Ureter (tissue), 1 donor: ENCODE results near the gene TM4SF1. TPM values are rescaled to one million over a fixed set of nuclear protein-coding genes. Genes with fewer than 3 reads are reported as not detected.

Experiments used
- DNase-seq: peaks from one replicate; pipeline ENCODE4 v3.0.0-alpha.2; 2020; ENCODE audit warnings: low spot score
- total RNA-seq: library from RNA; stranded (reverse); gene quantifications from one replicate; pipeline ENCODE4 v1.2.4, GENCODE V29; 2023
- donor health status: DM: yes; HTN: yes; CAD: no.

TM4SF1 gene
- total RNA-seq, 1 donor from 2014 or later = 58.1 TPM

DNA sequence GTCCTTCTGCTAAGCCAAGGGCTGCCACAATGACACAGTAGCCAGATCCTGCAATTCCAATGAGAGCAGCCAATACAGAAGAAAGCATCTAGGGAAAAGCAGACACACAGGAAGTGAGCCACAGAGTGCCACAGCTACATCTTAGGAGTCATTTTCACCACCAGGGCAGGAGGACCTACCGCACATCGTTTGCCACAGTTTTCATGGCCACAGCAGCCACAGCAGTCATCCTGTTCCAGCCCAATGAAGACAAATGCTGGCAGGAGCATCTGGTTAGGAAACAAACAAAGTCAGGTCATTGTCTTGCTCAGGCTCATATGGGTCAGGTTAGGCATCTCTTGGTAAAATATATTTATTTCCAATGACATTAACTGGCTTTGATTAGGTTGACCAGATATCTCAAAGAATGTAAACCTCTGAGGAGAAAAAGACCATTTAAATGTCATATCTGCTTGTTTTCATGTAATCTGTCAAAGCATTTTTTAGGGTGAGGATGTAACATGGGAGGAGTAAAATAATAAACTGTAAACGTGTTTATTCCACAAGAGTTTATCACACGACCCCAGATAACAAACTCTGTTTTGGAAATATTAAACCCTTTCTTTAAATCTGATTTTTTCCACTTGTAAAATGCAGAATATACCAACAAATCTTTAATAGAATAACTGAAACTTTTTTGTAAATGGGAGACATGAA is 1.8 kb downstream of the TM4SF1 start:
- no peak for DNase-seq

DNA sequence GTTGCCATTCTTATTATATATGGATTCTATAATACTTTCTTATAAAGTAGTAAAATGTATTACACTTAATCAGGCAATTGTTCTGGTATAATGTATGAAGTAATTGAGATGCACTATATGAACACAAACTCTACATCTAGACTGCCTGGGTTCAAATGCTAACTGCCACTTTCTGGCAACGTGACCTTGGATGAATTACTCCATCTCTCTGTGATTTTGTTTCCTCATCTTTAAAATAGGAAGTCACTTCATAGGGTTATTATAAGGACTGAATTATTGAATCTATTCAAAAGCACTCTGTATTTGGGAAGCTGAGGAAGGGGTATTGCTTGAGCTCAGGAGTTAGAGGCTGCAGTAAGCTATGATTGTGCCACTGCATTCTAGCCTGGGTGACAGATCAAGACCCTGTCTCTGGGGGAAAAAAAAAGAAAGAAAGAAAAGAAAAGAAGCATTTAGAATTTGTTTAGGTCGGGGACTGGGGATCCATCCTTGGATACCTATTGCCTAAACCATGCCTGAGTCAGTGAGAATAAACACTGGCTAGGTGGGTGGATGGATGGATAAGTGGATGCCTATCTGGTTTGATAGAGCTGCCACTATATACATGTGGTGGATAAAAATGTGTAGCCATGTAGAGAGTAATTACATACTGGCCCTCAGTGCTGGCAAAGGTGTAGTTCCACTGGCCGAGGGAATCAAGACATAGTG is 2.5 kb downstream of the TM4SF1 start:
- no peak for DNase-seq

DNA sequence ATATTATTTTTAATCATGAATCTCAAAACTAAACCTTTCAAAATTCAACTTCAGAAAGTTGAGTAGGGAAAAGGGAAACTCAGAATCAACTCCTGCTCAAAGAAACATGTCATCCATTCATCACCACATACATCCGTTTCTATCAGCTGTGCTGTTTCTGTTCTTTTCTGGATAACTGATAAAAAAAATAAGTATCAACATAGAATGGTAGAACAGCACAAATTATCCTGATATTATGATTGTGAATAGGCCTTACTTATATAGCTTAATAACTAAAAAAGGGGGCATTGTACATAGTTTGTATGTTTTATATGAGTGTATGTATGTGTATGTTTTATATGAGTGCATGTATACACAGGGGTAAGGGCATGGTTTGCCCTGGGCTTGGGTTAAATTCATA is 3.1 kb downstream of the TM4SF1 start:
- DNase-seq = no peak

DNA sequence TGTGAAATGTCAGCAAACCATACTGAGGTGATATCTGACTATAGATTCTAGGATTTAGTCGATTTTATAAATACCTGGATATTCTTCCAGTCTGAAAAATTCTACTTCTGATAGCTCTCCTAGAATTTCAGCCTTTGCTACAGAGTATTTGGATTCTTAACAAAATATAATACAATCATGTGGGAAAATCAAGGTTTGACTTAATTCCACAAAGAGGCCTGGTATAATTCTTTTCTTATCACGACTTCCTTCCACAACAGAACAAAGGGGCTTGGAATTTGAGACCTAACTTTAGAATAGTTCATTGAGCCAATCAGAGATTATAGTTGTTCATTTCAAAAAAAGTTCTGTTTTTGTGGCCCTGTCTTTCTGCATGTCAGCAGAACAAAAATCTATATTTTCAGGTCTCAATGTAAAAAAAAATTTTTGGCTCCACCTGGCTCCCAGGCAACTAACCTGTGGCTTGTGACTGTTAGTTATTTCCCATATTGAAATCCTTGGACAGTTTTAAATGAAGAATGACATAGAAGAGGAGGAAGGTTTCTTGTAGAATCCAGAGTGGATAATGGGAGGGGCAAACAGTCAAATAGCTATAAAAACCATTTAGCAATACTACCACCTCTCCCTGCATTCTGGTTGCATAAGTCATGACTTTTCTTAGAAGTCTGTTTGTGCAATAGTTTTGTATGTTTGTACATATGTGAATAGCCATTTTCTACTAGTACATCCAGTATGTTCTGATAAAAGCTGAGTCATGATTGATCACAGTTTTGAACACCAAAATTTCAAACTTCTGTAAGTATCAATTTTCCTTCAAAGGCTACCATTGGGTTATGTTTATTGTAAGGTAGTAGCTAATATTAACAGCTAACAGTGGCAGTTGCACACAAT is 4.0 kb downstream of the TM4SF1 start:
- DNase-seq = no peak

DNA sequence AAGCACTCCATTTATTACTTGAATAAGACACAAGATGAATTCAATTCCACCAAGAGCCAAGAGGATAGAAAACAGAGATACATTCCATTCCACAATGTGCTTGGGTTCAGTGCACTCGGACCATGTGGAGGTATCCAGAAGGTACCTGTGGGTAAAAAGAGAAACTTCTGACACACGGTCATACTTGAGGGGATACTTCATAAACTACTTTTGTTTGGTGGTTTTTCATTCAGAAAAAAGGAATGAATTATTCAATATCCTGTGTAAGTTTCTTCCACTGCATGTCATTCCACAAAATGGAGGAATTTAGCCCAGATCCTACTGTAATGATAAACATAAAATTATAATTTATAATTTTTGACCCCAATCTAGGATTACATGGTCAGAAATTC is 5.7 kb downstream of the TM4SF1 start:
- DNase-seq = no peak

DNA sequence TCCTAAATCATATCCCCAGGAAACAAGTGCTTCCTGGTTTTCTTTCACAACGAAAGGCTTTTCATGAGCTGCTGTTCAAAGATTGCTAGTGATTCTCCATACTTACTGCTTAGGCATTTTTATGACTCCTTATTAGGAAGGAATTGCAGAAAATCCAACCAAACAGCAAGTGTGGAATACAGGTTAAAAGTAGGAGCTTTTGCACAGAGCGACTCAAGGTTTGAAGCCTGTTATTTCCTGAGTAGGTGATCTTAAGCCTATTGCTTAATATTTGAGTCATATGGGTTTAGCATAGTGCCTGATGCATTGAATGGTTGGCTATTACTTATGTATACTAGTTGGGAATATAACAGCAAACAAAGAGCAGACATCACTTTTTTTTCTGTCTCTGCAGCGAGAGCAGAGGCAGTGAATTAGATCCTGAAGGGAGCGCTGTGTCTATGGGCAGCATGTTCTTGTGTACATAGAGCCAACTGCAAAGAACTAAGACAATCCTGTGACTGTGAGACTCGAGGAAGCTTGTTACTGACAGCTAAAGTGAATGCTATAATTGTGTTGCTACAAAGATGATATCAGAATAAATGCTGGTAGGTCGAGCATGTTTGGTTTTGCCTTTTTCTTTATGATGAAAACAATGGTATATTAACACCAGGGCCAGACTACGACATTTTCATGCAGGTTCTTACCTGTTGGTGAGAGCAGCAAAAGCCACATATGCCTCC is 6.3 kb downstream of the TM4SF1 start:
- DNase-seq = no peak

DNA sequence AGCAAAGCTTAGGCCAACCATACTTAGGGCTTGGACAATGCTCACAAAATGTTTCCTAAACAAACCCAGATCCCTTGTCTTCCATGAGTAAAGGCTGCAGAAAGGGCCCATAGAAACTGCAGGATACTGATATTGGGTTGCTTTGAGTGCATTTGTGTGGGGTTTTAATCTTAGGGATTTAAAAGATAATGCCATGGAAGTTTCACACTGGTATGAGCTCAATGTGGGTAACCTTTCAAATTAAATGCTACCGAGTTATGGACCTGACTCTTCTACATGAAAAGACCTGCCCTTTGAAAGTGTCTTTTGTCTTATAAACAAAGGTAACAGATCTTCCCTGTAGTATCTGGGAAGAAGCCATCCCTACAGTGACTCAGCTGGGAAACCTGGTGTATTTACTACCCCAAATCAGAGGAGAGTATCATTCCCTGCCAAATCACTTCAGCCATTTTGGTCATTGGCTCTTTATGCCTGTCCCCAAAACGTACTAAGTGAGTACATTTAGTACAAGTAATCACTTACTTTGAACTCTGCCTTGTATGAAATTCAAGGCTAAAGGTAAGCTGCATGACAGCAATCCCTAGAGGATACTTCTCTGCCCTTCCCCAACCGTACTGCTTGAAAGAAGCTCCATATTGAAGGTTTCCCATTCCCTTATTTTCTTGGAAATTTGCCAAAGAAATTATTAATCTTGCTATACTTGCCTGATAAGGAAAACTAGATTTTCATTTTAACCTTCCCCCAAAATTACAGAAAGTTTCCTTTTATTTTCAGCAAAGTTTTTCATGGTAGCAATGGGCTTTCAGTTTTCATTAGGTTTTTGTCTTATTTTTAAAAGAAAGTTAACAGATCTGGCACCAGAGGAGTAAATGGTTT is 7.2 kb downstream of the TM4SF1 start:
- DNase-seq = no peak

DNA sequence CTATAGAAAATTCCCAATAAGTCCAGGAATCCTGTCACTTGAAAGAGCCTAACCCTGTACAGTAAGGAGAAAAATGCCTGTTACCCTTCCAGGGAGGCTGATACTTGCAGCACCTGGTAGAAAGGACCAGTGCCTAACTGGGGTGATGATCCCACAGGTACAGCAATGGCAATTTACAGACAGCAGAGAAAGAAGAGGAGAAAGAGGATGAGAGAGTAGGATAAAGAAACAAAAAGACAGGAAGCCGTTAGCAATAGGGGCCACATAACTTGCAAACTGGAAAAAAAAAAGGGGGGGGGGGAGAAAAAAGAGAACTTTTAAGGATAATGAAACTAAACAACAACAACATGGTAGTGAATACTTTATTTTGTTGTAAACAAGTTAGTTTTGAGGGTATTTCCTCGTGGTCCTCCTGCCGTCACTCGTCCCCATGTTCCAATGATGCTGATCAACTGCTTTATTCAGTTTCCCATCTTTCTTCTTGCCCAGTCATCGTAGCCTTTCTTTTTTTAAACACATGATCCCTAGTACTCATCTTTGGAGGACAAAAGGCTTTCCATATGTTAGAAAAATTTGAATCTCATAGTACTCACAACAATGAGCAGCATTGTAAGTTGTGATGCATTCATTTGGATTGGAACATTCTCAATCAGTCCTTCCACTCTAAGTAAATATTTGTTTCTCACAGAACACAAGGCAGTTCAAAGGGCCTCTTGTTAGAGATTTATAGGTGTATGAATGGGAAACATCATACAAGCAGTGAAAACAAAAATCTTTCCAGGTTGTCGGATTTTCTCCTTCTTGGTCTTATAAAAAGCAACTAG is 8.6 kb downstream of the TM4SF1 start:
- no peak for DNase-seq

DNA sequence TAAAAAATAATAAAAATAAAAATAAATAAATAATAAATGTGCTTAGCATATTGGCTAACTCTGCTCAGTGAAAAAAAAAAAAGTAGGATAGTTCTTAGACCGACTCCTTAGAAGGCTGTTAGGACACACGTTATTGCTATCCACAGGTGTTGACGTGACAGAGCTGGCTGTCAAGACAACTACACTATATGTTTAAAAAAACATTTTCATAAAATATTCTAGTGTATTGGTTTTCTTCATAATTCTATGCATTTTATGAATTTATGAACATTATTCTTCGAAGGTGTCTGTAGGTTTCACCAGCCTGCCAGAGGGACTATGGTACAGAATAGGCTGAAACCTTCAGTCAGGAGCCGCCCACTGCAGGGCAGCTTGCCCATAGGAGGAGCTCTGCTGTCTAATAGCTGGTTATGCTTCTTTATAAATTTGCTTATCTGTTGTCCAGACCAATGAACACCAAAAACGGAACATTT is 9.2 kb downstream of the TM4SF1 start:
- no peak for DNase-seq

DNA sequence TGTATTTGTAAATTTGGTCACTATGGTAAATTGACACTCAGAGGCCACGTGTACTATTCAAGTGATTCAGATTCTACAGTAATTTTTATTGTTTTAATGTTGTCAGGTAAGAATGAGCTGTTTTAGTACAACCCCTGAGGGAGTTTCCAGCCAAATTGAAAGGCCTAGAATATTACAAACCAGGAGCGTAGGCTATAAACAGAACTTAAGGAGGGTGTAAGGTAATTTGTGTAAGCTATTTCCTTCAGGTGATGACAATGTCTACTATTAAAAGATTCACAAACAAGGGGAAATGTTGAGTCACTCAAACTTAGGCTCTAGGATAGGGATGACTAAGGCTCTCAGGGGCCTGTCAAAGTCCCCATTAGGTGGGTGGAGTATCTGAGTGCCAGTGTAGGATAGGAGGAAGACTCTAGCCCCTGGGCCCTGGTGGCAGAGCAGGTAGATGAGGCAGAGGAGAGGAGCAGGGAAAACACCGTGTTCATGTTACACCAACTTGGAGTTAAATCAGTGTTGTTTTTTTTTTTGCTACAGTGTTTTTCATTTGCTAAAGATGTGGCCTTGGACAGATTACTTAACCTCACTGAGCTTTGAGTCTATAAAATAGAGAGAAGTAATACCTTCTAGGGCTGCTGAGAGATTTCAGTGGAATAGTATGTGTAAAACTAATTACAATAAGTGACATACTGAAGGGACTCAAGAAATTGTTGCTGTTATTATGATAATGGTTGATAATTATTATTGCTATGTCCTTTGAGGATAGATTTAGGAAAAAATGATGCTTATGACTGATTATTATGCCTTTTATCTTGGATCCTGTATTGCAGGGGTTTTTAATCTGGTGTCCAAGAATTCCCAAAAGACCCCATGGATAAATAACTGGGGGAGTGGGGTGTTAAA is 10.3 kb downstream of the TM4SF1 start:
- no peak for DNase-seq

DNA sequence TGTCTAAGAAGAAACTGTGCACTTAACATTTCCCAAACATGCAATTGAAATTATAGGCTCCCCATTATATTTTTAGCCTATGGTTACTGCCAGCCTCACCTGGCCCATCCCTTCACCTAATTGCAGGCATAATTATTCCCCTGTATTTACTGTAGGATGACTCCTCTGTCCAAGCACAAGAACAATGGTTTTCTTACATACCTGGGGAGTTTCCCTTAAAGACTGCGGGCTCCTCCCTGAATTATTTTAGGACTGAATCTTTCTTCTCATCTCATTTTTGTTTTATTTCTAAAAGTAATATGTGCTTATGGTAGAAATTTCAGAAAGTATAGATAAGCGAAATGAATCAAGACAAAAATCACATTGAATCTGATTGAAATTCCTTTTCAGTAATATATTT is 11.4 kb downstream of the TM4SF1 start:
- DNase-seq = no peak

DNA sequence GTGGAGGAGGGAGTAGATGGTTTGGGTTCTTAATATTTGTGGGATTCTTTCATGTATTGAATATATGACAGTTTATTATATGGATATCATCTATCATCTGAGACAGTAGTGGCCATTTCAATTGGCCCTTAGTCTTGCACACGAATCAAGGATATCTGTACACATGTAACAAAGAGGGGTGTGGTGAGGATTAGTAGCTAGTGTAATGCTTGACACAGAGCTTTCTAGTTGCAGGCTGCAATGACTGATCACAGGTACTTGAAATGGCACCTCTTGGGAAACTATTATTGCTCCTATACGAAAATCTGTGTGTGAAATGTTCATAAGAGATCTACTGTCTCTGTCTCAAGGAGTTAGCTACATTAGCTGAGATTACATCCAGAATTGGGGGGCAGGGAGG is 12.8 kb downstream of the TM4SF1 start:
- DNase-seq = no peak

DNA sequence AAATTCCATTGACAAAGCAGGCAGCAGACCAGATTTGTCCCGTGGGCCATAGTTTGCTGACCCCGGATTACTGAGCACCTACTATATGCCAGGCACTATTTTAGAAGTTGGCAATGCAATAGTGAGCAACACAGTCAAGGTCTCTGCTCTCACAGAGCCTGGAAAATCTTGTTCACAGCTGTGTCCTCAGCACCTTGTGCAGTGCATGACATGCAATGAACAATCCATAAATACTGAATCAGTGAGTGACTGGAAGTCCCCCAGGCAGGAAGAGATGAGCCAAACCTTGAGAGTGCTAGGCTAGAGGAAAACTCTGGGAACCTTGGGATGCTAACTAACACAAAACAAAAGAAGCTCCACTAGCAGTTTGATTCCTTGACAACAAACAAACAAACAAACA is 14.4 kb downstream of the TM4SF1 start:
- no peak for DNase-seq

DNA sequence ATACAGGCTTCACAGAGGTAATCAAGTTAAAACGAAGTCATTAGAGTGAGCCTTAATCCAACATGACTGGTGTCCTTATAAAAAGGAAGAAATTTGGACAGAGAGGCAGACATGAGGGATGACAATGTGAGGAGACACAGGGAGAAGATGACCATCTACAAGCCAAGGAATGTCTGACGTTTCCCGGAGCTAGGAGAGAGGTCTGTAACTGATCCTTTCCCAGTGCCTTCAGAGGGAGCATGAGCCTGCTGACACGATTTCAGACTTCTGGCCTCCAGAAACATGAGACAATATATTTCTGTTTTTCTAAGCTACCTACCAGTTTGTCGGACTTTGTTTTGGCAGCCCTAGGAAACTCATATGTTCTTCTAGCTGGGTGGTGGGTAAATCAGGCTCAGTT is 15.1 kb downstream of the TM4SF1 start:
- no peak for DNase-seq

DNA sequence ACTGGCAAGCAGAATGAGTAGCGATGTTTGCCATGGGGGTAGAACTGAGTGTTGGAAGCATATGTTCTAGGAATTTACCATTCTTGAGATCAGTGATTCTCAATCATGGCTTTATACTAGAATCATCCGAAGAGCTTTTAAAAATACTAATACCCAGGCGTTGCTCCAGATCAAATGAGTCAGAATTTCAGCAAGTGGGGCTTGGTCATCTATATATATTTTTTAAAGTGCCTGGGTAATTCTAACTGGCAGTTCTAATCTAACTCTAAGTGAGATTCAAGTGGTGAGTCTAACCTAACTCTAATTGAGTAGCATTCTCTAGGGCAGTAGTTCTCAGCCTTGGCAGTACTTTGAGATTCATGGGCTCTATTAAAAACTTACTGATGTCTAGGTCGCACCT is 20.8 kb downstream of the TM4SF1 start:
- DNase-seq = no peak

DNA sequence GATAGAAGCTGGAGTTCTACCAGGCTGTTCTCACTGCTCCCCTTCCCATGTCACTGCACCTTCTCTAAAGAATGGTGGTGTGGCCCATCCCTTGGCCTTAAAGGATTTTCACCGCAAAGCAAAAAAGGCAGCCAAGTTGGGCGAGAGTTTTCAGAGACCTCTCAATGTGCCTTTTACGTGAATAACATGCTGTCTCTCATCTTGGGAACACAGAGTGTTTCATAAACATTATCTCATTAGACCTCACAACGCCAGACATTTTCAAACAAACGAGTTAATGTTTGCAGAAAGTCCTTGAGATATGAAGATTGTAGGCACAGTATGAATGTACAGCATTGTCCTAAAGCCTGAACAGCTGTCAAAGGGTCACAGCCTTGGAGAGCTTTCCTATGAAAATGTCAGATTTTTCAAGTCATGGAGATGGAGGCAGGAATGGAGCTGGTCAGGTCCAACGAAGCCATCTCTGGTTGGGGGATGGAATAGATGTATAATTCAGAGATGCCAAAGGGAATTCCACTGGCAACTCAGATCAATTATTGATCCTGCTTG is 21.3 kb downstream of the TM4SF1 start:
- DNase-seq = no peak

DNA sequence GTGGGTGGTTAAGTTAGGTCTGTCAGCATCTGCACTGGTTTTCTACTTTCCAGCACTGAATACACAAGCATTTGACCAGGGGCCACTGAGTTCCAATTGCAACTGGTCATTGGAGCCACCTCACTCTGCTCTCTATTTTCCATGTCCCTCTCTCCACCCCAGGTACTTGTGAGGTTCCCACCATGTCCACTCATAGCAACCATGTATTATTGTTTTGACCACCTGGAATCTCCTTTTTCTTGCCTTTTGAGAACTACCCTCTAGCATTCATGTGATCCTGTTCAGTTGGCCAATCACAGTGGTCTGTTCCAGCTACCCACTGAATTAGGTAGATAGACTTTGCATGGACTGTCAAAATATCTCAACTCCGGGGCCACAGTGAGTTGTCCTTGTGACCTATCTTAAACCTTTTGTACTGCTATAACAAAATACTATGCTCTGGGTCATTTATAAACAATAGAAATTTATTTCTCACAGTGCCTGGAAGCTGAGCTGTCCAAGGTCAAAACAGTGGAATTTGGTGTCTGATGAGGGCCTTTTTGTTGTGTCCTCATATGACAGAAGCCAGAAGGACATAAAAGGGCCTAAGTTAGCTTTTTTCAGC is 23.8 kb downstream of the TM4SF1 start:
- no peak for DNase-seq

DNA sequence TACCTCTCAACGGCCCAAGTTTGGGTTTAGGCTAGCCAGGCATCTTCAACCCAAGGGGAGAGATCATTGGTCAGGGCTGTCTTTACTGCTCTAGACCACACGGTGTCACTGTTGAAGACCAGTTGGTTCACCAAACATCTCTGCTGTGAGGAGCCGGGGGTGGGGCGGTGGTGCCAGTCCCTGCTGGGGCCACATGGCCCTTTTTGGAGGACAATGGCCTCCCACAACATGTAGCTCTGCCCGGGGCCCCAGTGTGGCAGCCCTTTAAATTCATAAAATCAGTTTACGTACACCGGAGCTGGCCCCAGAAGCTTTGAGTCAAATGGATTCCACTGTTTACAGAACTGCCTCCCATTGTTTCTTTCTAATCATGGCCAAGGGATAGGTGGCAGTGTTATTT is 24.9 kb downstream of the TM4SF1 start:
- peak; percentile 48 for DNase-seq
